ENCODE measurements around the gene ALKBH4.
"Not testable (repeated sequence)": the region's sequence is repeated elsewhere in the genome, so short reads cannot be mapped to it uniquely, and the experiment has no call there.

The ALKBH4 gene

DNA sequence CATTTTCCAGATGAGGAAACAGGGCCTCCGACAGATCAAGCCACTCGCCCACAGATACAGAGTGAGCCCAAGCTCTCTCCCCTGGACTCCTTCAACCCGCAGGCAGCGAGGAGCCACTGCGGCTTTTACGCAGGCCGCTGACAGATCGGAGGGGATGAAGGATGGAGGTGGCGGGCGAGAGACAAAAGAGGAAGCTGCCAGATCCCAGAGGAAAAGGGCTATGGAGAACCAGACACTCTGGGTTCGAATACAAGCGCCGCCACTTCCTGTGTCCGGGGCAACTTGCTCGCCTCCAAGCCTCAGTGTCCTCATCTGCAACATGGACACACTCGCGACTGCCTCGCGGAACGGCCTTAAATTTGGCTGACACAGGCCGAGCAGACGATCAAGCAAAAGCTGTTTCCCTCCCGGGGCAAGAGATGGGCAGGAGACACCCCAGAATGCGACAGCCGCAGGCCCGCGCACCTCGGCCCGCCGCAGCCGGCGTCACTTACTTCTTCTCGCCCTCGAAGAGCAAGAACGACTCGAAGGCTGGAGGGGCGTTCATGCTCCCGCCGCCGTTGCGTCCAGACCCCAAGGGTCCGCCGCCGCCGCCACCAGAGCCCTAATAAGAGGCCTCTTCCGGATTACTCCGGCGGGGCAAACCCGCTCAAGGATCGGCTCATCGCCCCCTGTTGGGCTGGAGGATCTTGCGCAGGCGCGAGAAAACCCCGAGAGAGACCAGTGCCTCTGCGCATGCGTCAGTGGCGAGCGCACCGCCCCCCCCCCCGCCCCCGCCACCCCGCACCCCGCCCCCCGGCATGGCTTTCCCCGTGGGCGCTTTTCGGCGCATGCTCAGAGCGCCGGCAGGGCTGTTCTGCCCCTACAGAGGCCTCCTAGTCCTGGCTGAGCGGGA lies 13.9 kb upstream of the ALKBH4 start, which contains the start of gene POLR2J:
Gene POLR2J (minus strand): TSS at position 609 of the 895 bp plus-strand sequence. CDS start 62 bp downstream, at position 547.
- DNase-seq (ENCODE audit: low spot score): peak; percentile 75

GRCh38 chr7:102474736-102475435 lies 10.2 kb upstream of the ALKBH4 start:
- not testable (repeated sequence) for DNase-seq (ENCODE audit: low spot score)

GRCh38 chr7:102474116-102474515 lies 9.5 kb upstream of the ALKBH4 start:
- DNase-seq (ENCODE audit: low spot score): not testable (repeated sequence)

- DNase-seq (ENCODE audit: low spot score): no peak
Observed at GRCh38 chr7:102473271-102473991, 8.8 kb upstream of the ALKBH4 start.

GRCh38 chr7:102472126-102473041 lies 7.7 kb upstream of the ALKBH4 start:
- DNase-seq (ENCODE audit: low spot score): no peak

DNA sequence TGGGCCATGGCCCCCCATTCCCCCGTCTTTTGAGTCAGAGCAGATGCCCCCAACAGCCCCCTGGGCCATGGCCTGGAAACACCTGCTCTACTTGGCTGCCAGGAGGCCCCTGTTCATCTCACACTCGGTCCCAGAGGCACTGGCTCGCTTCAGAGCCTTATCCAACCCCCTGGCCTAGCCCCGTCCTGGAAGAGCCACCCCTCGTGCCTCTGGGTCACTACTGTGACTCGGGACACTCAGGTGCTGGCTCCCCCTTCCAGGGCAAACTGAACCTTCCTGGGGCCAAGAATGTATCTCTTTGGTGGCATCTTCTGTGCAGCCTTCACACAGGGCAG lies 7.1 kb upstream of the ALKBH4 start:
- DNase-seq (ENCODE audit: low spot score): no peak

DNA sequence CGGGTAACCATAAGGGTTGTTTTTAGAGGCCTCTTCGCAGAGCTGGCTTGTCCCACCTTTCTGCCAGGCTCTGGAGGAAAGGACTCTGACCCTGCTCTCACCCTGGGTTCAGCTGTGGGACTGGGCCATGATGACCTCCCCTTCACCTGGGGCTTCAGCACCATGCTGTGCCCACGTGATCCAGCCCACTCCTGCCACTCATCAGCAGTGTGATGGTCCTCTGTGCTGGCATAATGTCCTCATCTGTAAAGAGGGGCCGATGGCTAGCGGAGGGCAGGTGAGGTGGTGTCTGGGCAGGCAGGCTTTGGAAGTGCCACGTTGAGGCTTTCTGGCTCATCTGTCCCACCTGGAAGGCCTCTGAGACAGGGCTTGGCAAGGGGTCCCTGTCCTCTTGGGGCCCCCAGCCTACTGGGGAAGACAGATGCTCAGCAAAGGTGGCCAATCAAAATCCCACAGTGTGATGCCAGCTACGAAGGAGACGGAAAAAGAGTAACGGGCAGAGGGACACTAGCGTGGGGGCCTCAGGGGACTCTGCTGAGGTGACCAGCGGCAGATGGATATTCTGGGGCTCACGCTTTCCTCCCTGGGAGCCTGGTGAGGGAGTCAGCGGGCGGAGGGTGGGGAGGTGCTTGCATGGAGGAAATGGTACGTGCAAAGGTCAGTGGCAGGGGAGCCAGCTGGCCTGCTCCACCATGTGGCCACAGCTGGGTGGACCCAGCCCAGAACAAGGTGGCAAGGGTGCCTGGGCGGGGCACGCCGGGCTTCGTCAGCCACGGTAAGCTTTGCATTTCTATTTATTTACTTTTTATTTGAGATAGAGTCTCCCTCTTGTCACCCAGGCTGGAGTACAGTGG lies 5.5 kb upstream of the ALKBH4 start:
- no peak for DNase-seq (ENCODE audit: low spot score)

DNA sequence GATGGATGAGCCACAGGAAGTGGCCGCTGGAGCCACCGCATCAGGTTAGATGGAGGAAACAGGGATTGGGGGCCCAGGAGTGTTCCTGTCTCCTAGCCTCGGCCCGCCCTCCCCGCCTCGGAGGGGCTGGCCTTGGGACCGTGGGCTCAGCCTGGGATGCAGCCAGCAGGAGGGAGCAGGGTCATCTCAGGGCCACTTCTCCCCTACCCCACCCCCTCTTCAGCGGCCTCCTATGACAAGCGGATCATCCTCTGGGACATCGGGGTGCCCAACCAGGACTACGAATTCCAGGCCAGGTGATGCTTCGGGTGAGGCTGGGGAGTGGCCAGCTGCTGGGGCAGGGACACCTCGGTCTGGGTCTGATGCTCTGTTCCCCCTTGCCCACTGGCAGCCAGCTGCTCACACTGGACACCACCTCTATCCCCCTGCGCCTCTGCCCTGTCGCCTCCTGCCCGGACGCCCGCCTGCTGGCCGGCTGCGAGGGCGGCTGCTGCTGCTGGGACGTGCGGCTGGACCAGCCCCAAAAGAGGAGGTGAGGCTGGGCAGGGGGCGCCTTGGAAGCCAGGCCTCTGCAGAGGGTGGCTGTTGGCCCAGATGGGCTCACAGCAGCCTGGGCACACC lies 4.8 kb upstream of the ALKBH4 start:
- no peak for DNase-seq (ENCODE audit: low spot score)

- no peak for DNase-seq (ENCODE audit: low spot score)
Observed at GRCh38 chr7:102468478-102469350, 4.1 kb upstream of the ALKBH4 start.

DNA sequence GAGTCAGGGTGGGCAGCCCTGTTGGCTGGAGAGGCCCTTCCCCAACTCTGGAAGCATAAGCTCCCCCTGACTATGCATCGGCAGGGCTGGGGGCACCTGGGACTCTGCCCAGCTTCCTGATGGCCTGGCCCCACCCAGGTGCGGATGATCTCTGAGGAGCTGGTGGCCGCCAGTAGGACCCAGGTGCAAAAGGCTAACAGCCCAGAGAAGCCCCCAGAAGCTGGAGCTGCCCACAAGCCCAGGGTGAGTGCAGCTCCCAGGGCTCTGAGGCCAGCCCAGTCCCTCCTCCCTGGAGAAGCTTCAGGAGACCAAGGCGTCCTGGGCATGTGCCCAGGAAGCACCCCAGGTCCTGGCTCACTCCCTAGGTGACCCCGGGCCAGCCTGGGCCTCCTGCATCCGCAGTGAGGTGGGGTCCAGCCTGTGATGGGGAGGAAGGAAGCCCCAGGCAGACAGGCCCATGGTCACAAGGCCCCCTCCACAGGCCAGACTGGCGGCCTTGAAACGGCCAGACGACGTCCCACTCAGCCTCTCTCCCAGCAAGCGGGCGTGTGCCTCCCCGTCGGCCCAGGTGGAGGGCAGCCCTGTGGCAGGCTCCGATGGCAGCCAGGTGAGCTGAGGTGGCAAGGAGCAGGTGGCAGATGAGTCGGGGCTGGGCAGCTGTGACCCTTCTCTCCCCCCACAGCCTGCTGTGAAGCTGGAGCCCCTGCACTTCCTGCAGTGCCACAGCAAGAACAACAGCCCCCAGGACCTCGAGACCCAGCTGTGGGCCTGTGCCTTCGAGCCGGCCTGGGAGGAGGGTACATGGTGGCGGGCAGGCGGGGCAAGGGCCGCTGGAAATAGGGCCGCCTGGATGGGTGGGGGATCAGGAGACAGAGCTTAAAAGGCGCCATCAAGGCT lies 3.2 kb upstream of the ALKBH4 start:
- DNase-seq (ENCODE audit: low spot score): no peak

DNA sequence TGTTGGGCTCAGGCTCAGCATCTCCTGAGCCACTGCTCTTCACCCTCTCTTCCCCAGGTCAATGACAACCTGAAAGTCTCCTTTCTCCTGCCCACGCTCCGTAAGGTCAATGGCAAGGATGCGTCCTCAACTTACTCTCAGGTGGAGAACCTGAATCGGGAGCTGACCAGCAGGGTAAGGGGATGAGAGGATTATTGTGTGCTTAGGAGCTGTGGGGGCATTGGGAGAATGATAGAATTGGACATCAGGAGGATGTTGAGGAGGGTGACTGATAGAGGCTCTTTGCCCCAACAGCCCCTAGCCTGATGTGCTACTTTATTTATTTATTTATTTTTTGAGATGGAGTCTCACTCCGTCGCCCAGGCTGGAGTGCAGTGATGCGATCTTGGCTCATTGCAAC lies 1.4 kb upstream of the ALKBH4 start:
- no peak for DNase-seq (ENCODE audit: low spot score)

GRCh38 chr7:102463841-102464576 lies 654 bp downstream of the ALKBH4 start:
- DNase-seq (ENCODE audit: low spot score): no peak

DNA sequence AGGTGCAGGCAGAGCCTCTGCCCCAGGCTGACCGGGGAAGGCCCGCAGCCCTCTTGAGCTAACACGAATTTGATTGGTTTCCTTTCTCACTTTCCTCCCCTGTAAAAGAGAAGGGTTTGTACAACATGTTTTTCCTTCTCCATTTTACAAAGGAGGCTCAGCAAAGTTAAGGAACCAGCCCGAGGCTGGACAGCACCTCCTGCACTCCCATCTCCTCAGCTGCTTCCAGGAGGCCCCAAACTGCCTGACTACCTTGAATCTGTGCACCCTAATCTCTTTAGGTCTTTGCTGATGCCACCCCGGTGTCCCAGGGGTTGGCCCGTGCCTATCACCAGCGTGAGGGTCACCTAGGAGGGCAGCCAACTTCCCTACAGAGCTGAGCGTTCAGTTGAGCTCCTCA lies 4.2 kb downstream of the ALKBH4 start:
- no peak for DNase-seq (ENCODE audit: low spot score)

- DNase-seq (ENCODE audit: low spot score): no peak
Observed at GRCh38 chr7:102459221-102459844, 5.3 kb downstream of the ALKBH4 start.

- no peak for DNase-seq (ENCODE audit: low spot score)
Observed at GRCh38 chr7:102457352-102457924, 7.2 kb downstream of the ALKBH4 start.

GRCh38 chr7:102456327-102456726 lies 8.3 kb downstream of the ALKBH4 start:
- no peak for DNase-seq (ENCODE audit: low spot score)

- no peak for DNase-seq (ENCODE audit: low spot score)
Observed at GRCh38 chr7:102455596-102455995, 9.1 kb downstream of the ALKBH4 start.

Measured in ecto neural progenitor cell (in vitro differentiated cells).